ENCODE data around the gene CCDC15.

Gene CCDC15

DNA sequence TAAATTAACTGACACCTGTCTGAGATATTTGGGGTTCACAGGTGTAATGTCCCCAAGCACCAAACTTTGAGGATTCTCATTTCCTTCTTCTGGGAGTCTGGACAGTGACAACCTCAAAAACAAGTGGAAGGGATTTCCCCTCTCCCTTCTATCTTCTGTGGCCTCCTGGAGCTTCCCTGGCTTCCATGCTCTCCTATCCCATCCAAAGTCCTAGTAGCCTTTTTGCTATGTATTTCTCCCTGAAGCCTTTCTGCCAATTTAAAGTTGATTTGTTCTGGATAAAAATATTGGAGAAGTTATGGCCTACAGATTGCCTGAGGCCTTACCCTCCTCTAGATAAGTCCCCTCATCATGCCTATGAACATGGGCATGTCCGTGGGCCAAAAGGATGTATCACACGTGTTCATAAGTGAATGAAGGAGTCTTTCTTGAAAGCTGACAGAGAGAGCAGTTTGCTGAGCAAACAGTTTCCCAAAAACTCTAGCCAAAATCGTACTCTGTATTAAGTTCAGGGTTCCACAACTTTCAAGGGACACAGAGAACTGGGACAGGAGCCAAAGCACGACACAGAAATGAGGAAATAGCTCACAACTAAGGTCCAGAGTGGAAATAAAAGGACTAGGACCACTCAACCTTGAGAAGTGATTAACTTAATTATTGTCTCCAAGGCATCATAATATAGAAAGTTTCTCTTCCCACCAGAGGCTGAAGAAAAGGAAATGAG lies 24.9 kb upstream of the CCDC15 start:
- no peak for DNase-seq
- Mint-ChIP-seq H3K4me1 (no peaks in the 10 kb centered on the region), H3K27ac (no peak overlapping the region), H3K27me3 (ENCODE audit: low read depth, poor library complexity) (peaks cover 25% of the 10 kb centered on the region), H3K9me3 (no peaks in the 10 kb centered on the region), H3K4me3 (no peak overlapping the region), H3K36me3 (ENCODE audit: low read depth) (no peaks in the 10 kb centered on the region)
- TF ChIP-seq, protein P1, sequence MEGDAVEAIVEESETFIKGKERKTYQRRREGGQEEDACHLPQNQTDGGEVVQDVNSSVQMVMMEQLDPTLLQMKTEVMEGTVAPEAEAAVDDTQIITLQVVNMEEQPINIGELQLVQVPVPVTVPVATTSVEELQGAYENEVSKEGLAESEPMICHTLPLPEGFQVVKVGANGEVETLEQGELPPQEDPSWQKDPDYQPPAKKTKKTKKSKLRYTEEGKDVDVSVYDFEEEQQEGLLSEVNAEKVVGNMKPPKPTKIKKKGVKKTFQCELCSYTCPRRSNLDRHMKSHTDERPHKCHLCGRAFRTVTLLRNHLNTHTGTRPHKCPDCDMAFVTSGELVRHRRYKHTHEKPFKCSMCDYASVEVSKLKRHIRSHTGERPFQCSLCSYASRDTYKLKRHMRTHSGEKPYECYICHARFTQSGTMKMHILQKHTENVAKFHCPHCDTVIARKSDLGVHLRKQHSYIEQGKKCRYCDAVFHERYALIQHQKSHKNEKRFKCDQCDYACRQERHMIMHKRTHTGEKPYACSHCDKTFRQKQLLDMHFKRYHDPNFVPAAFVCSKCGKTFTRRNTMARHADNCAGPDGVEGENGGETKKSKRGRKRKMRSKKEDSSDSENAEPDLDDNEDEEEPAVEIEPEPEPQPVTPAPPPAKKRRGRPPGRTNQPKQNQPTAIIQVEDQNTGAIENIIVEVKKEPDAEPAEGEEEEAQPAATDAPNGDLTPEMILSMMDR (IDR thresholded peaks at IDR 0.05) = no peak

DNA sequence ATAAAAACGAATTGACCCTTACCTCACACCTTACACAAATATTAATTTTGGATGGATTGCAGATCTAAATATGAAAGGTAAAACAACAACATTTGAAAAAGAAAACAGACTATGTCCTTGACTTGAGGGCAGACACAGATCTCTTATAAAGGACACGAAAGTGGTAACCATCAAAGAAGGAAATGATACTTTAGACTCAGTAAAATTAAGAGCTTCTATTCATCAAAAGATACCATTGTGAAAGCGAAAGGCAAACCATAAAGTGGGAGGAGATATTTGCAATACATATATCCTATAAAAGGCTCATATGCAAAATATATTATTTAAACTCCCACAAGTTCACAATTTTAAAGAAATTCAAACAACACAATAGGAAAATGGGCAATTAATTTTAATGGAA lies 23.2 kb upstream of the CCDC15 start:
- peaks cover 23% of the 10 kb centered on the region for H3K27me3 Mint-ChIP-seq (ENCODE audit: low read depth, poor library complexity)
- TF ChIP-seq, protein P1 (IDR thresholded peaks at IDR 0.05) = no peak
- H3K4me3 Mint-ChIP-seq = no peak overlapping the region
- no peaks in the 10 kb centered on the region for H3K9me3 Mint-ChIP-seq
- DNase-seq = no peak
- H3K36me3 Mint-ChIP-seq (ENCODE audit: low read depth) = no peaks in the 10 kb centered on the region
- peaks cover 3% of the 10 kb centered on the region for H3K4me1 Mint-ChIP-seq
- H3K27ac Mint-ChIP-seq = no peak overlapping the region

DNA sequence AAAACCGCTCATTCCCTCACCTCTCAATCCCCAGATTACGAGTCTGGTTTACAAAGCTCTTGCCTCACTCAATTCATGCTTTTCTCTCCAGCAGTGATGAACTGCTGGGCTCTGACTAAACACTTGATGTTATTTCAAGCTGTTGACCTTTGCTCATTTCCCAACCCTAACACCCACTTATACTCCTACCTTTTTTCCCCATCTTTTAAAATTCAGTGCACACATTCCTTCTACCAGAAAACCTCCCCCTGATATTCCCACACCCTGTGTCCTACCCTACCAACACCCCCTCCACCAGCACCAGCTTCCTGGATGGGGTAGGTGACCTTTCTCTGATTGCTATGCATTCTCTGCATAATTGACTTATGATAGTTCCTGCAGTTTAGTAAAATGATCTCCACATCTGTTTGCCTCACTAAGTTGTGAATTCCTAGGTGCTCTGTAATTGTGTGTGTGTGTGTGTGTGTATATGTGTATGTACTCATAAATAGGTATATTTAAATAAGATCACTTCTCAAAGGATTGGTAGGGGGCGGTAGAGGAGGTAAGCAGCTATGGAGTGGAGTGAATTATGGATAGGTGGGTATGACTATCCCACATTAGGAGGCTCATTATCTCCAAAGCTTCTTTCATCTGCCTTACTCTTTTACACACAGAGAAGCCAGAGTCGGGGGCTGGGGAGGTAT lies 19.0 kb upstream of the CCDC15 start:
- TF ChIP-seq, protein P1 (IDR thresholded peaks at IDR 0.05) = no peak
- no peak for DNase-seq
- Mint-ChIP-seq H3K9me3 (no peaks in the 10 kb centered on the region), H3K4me3 (no peak overlapping the region), H3K27me3 (ENCODE audit: low read depth, poor library complexity) (peaks cover 30% of the 10 kb centered on the region), H3K36me3 (ENCODE audit: low read depth) (no peaks in the 10 kb centered on the region), H3K27ac (no peak overlapping the region), H3K4me1 (peaks cover 12% of the 10 kb centered on the region)

DNA sequence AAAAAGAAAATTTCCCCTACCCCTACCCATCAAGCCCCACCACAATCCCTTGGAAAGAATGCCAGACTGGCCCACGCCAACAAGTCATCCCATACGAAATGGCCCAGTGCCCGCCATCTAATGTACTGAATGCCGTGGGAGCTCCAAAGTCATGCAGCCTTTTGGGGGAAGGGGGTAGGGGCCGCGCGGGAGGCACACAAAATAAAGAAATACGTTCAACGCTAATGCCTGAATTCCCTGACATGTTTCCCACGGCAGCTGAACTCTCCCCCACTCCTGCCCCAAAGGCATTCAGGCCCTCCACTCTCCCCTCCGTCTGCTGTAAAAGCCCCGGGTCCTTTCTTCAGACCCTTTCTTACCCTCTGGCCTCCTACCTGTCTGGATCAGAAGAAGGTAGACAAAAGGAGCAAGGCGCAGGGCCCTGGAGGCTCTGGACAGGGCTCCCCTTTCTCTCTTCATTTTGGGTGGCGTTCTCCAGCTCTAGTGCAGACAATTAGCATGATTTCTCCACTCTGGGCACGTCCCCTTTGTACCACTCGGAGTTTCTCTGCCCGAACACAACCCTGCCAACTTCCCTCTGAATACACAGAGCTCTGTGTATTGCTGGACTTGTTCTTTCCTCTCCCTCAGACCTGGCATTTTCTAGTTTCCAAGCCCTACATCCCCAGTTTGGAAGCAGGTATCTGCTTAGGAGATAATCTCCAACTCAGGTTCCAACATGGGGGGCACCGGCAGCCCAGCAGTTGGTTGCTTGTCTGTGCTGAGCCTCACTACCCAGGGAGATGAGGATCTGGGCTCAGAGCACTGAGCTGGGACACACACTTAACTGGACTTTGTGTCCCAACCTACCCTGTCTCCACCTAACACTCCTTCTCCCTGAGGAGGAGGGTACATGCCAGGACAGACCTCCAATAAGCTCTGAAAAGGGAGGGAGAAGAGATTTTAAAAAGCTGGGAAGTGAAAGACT lies 18.2 kb upstream of the CCDC15 start, which contains the start of gene HEPACAM:
Gene HEPACAM (minus strand): TSS at position 500 of the 967 bp plus-strand sequence. CDS start 41 bp downstream, at position 459.
- peaks cover 12% of the 10 kb centered on the region for H3K4me1 Mint-ChIP-seq
- peaks cover 30% of the 10 kb centered on the region for H3K27me3 Mint-ChIP-seq (ENCODE audit: low read depth, poor library complexity)
- H3K4me3 Mint-ChIP-seq = no peak within 1 kb of the TSS
- no peaks in the 10 kb centered on the region for H3K36me3 Mint-ChIP-seq (ENCODE audit: low read depth)
- peak within 1 kb of the TSS; percentile 52 for H3K27ac Mint-ChIP-seq
- DNase-seq = no peak
- TF ChIP-seq, protein P1 (IDR thresholded peaks at IDR 0.05) = no peak
- H3K9me3 Mint-ChIP-seq = no peaks in the 10 kb centered on the region

DNA sequence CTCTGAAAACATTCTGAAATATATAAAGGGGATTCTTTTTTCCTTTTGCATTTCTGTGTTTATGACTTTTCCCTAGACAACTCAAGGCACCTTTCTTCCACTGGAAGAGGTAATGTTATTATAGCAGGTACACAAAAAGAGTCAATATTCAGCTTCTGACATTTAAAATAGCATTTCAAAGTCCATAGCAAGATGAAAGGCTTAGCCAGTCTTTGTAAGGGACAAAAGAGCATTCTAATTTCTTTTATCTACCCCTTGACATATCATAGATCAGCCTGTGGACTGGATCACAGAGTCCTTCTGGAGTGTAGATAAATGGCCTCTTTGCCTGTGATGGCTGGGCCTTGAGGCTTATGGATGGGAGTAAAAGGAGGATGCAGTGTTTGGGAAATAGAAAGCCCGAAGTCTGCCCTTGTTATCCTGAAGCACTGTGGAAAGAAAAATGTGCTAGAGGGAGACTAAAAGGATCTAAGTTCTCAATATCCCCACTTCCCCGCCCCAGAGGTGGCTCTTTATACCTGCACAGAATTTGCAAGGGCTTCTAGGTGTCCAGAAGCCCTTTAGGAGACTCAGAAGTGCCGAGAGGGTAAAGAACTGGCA lies 16.6 kb upstream of the CCDC15 start:
- Mint-ChIP-seq H3K4me3 (no peak overlapping the region), H3K4me1 (peaks cover 12% of the 10 kb centered on the region), H3K27me3 (ENCODE audit: low read depth, poor library complexity) (peaks cover 30% of the 10 kb centered on the region), H3K9me3 (no peaks in the 10 kb centered on the region), H3K27ac (no peak overlapping the region), H3K36me3 (ENCODE audit: low read depth) (no peaks in the 10 kb centered on the region)
- TF ChIP-seq, protein P1 (IDR thresholded peaks at IDR 0.05) = no peak
- DNase-seq = no peak
